Hepatic stellate cell (primary cell): ENCODE measurements around the gene IPCEF1.
"Not testable (repeated sequence)": the region's sequence is repeated elsewhere in the genome, so short reads cannot be mapped to it uniquely, and the experiment has no call there.

Source experiments
- DNase-seq: peaks from one replicate; pipeline ENCODE4 v3.0.0; 2011; ENCODE audit warnings: low spot score

IPCEF1 gene

DNA sequence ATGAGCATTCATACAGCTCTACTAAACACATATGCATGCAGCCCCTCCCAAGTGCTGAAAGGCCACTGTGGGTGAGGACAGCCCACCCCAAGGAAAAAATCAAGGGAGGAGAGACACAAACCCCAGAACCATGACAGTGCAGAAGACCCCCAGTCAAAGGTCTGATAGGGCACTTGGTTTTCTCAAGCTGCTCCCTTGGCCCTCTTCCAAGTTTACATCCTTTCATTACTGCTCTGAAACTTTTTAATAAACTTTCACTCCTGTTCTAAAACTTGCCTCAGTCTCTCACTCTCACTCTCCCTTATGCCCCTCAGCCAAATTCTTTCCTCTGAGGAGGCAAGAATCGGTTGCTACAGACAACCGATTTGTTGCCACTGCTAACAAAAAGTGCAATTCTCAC lies 24.9 kb downstream of the IPCEF1 start:
- no peak for DNase-seq

DNA sequence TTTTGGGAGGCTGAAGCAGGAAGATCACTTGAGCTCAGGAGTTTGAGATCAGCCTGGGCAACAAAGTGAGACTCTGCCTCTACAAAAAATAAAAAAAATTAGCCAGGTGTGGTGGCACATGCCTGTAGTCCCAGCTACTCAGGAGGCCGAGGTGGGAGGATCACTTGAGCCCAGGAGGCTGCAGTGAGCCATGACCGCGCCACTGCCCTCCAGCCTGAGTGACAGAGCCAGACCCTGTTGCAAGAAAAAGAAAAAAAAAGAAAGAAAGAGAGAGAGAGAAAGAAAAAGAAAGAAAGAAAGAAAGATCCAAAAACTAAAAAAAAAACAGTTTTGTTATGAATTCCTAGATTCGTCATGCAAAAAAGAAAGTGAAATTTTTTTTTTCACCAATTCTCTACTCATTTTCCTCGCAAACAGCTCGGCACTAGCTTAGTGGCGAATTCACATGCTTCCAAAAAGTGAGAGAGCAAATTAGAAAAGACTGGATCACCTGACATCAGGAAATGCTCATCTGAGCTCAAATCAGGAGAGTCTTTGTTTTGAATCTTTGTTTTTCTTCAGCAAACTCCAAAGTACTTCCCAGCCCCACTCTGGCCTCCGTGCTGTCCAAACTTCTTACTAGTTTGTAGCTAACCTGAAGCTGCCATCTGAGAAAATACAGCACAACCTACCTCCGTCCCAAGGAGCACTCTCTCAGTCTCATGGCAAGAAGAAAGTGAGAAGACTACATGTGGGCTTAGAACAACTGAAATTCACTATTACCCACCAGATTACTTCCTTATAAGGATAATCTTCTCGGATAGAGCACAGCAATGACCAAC lies 27.0 kb downstream of the IPCEF1 start:
- no peak for DNase-seq

DNA sequence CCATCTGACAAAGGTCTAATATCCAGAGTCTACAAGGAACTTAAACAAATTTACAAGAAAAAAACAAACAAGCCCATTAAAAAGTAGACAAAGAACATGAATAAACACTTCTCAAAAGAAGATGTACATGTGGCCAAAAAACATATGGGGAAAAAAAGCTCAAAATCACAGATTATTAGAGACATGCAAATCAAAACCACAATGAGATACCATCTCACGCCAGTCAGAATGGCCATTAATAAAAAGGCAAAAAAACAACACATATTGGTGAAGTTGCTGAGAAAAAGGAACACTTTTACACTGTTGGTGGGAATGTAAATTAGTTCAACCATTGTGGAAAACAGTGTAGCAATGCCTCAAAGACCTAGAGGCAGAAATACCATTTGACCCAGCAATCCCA lies 29.3 kb downstream of the IPCEF1 start:
- DNase-seq: not testable (repeated sequence)

DNA sequence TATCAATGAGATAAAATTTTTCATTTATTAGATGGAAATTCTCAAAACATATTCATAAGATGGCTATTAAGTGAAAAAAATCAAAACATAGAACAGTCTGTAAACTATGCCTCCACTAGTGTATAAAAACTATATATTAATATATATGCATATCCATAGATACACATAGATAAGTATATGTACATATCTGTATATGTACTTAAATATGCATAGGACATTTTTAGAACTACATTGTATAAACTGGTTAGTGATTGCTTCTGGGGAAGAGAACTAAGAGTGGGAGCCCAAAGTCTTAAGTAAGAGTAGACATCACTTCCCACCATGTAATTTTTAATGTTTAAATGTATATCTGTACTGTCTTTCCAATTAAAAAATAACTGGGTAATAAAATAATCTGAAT lies 31.5 kb downstream of the IPCEF1 start:
- DNase-seq: no peak

DNA sequence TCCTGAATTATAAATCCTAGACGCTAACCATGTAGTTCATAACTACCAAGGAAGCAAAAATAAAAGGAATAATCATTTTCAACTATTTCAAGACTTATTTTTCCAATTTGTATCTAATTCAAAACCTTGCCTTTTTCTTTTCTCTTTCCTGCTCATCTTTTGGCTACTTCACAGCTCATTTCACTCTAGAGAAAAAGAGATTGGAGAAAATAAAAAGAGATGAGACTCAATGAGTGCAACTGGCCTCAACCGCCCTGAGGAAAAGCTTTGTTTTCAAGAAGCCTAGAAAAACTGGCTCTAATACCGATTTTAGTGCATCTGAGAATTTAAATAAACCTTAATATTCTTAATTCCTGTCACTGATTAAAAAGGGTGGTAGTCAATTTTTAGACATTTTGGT lies 36.4 kb downstream of the IPCEF1 start:
- no peak for DNase-seq

DNA sequence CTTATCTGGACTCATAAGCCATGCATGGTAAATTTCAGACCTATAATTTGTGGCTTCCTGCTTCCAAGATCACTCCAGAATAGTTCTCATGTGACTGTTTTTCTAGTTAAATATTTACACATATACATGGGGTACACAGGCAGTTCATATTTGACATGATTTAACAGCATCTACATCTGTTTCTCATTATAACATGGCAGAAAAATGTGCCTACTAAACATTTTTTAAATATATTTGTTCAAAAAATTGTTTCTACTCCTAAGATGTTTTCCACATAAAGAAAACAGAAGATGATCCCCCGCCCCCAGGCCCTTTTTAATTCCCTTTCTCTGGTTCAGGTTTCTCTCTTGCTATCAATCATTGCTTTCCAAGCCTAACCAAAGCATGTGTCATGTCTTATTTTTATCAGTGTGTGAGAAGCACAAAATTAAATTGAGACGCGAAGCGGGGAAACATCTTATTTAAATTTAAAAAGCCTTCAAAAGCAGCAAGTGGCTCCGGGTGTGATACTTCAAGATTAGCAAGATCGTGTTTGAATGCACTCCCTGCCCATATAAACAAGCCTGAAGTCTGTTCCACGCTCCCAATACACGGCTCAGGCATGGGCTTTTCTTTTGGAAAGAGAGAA lies 37.3 kb downstream of the IPCEF1 start:
- DNase-seq: peak; percentile 22

DNA sequence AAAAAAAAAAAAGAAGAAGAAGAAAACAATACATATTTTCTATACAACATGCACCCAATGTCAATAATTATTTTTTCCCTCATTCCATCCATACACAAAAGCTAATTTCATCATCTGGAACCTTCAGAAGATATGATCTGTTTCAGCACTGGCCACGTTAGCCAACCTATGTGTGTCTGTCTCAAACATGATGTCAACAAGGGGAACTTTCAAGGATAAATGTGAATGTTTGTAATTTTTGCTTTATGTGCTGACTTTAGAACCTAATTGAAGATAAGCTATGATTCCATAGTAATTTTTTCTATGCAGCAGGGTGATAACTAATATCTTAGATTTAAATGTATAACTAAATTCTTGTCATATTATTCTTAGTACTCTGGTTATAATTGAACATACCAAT lies 37.9 kb downstream of the IPCEF1 start:
- no peak for DNase-seq

DNA sequence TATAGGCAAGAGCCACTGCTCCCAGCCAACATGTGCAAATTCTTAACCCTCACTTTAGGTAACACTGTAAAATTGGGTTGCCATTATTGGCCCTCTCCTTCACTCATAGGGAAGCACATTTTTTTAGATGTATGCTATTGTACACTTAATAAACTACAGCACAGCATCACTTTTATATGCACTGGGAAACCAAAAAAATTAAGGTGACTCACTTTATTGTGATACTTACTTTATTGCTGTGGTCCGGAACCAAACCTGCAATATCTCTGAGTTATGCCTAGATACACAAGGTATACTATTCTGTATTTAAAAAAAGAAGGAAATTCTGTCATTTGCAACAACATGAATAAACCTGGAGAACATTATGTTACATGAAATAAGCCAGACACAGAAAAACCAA lies 40.5 kb downstream of the IPCEF1 start:
- no peak for DNase-seq

DNA sequence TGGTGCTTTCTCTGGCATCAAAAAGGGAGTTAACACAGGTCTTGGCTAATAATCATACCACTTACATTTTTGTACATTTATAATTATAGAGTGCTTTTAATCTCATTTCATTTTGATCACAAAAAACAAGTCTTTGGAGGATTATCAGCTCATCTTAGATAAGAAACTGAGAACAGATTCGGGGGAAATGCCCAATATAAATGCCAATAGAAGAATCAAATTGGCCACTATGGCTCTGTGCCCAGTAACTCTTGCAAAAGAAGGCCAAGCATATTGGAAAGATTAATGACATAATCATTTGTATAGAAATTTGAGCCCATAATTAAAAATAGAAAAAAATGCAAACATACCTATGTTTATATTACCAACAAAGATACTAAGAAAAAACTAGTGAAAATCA lies 42.5 kb downstream of the IPCEF1 start:
- no peak for DNase-seq

DNA sequence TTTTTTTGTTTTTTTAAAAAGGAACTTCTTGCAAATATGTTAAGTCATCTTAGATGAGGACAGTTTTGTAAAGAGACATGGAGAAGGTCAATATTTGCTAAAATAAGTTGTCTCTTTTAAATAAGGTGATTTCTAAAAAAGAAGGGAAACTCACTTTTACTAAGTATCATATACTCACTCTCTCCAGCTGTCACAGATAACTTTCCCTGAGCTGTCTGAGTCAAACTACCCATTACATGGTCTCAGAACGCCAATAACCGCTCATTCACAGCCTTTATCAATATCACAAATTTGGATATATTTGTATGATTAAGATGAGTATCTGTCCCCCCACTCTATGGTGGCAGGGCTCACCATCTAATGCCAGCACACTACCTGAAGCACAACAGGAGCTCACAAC lies 47.6 kb downstream of the IPCEF1 start:
- no peak for DNase-seq

DNA sequence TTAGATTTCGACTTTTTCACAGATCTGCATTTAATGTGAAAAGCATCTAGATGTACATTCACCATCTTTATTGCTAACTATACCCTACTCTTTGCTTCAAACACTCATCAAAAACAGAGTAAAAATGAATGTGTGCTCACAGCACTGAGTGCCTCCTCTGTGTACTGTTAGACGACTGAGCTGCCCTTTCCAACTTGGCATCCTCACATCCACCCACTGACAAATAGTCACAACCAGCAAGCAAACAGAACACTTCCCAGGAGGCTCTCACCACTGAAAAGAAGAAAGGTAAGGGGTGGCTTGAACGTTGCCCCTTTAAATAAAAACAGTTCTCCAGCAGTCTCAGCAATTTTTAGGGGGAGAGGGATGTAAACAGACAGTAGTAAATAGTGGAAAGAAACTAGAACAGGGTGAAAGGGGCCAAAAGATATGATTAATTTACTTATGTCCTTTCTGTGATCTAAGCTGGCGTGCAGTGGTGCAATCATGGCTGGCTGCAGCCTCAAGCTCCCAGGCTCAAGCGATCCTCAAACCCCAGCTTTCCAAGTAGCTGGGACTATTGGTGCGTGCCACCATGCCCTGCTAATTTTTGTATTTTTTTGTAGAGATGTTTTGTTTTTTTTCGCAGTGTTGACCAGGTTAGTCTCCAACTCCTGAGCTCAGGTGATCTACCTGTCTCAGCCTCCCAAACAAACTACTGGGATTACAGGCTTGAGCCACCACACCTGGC lies 48.7 kb downstream of the IPCEF1 start:
- DNase-seq: no peak

DNA sequence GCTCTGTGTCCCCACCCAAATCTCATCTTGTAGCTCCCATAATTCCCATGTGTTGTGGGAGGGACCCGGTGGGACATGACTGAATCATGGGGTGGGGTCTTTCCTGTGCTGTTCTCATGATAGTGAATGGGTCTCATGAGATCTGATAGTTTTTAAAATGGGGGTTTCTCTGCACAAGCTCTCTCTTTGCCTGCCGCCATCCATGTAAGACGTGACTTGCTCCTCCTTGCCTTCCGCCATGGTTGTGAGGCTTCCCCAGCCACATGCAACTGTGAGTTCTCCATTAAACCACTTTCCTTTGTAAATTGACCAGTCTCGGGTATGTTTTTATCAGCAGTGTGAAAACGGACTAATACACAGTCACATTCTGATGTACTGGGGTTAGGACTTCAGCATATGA lies 49.5 kb downstream of the IPCEF1 start:
- DNase-seq: not testable (repeated sequence)

DNA sequence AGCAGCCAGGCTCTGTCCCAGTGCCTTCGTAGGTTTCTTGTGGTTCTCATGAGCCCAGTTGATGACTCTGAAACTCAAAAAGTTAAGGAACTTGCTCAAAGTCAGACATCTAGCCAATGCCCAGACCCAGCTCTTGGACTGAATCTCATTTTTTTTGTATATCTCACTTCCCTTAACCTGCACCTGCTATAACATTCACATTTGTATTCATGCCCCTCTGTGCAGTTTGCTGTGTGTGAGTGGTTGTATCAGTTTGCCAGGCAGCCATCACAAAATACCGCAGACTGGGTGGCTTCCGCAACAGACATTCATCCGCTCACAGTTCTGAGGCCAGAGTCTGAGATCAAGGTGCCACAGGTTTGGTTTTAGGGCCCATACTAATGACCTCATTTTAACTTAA lies 49.9 kb downstream of the IPCEF1 start:
- no peak for DNase-seq

DNA sequence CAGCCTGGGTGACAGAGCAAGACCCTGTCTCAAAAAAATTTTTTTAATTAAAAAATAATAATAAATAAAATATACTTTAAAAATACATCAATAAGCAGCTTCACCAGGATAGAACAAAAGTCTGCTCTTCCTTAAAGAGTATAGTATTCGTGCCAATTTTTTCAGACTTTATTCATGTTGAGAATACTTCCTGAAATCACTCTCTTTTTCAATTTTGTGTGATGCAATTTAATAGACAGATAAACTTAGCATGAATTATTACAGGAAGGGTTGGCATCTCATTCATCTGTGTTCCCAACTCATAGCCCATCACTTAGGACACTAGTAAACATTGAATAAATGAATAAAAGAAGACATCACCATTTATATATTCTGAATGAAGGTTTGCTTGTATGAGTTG lies 52.4 kb downstream of the IPCEF1 start:
- DNase-seq: no peak

DNA sequence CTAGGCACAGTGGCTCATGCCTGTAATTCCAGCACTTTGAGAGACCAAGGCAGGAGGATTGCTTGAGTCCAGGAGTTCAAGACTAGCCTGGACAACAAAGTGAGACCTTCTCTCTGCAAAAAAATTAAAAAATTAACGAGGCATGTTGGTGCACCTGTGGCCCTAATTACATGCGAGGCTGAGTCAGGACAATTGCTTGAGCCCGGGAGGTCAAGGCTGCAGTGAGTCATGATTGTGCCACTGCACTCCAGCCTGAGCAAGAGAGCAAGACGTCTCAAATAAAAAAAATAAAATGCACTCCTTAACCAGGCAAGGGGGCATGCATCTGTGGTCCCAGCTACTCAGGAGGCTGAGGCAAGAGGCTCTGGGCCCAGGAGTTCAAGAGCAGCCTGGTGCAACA lies 53.0 kb downstream of the IPCEF1 start:
- not testable (repeated sequence) for DNase-seq

DNA sequence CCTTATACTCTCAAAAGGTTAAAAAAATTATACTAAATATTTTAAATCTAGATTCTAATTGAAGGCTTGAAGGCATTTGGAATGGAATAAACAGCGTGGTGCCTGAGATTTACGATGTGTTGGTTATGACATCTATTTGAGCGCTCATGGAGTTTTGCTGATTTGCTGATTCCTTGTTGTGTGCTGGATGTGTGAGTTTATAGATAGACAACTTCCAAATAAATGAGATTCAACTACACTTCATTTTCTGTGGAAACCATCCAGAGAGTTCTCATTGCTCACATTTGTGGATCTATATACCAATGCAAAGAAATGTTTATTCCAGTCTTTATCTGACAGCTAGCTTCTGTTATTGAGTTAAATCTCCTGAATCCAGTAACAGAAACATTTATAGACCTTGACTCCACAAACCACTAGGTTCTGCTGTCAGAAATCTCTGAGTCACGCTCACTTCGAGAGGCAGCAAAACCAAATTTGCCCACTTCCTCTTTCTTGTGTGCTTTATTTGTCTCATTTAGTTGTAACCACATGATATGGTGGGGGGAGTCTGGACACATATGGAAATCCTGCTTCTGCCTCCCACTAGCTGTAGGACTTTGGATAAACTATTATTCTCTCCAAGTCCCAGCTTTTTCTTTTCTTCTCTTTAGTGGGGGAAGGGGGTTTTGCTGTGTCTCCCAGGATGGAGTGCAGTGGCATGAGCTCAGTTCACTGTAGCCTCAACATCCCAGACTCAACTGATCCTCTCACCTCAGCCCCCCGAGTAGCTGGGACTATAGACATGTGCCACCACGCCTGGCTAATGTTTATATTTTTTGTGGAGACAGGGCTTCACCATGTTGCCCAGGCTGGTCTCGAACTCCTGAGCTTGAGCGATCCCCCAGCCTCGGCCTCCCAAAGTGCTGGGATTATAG lies 54.5 kb downstream of the IPCEF1 start:
- peak; percentile 62 for DNase-seq

DNA sequence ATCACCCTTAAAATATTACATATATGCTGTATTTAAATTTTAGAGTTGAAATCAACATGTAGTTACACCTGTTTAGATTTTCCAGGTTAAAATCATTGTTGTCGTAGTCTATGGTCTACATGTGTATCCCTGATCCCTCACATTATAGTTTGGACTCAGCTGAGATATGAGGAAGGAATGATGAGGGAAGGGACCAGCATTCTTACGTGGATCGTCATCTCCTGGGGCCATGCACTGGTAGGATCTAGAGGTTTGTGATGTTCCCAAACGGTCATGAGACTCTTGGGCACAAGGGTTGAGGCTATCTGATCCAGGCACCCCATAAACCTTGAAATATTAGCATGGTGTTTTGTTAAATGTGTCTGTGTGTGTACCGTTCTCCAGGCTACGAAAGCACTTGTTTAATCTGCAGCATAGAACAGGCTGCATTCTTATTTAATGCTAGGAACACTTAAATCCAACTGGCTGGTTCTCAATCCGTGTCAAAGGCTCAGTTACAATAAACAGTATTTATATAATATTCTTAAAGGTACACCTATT lies 55.4 kb downstream of the IPCEF1 start:
- no peak for DNase-seq

DNA sequence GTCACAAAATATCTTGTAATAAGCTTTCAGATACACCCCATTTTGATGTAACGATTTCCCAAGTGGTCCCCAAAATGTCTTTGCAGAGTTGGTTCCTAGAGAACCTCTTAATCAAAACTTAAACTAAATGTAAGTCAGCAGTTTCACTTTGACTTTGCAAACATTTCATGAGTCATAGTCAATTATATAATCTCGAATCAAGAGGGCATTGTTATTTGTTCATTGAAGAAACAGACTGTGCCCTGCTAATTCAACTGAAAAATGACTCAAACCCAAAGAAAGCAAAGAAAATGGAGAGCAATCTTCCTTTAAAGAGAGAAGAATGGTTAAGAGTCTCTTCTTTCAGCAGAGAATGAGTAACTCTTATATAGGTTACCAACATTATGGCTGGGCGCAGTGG lies 58.3 kb downstream of the IPCEF1 start:
- no peak for DNase-seq

DNA sequence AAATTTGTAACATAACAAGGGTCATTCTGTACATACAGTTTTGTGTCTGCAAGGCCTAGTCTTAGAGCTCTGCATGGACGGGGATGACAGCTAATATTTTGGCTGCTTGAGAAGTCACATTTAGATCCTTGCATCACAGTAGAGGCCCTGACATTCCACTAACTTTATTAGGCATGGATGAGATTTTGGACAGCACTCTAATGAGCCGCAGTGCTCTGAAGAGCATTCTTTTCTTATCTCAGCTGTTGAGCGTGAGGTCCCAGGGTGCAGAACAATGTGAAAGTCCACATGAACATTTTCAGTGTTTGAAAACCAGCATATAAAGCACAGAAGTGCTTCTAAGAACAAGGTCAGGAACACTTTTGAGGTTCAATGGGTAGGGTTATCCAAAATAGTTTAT lies 58.9 kb downstream of the IPCEF1 start:
- DNase-seq: no peak

DNA sequence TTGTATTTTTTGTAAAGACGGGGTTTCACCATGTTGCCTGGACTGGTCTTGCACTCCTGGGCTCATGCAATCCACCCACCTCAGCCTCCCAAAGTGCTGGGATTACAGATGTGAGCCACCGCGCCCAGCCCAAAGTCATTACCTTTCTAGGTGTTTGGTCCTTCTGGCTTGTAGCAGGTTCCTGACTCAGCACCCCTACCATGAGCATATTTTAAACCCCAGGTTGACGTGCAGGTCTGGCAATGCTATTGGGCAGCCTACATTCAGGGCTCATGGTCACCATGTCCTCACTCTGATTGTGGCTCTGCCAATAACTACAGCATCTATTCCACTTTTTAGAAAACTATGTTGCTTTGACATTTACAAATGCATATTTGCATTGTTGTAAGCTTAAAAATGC lies 59.4 kb downstream of the IPCEF1 start:
- DNase-seq: no peak

DNA sequence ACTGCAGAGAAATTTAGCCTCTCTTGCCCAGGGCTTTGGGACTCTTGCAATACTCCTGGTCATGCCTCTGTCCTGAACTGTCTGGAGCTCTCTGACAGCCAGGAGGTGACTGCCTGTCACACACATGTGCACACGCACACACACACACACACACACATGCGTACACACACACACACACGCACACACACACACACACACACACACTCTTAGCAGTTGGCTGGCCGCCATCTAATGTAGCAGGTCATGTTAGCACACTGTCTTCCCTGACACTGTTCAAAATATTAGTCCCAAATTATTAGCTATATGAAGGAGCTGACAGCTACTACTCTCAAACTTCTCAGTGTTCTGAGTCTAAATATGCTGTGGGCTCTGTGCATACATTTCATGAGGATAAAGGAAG lies 60.9 kb downstream of the IPCEF1 start:
- DNase-seq: no peak
